GM12878 (cell line): Measurements from ENCODE around the gene NKX1-1. TPM values are rescaled to one million over a fixed set of nuclear protein-coding genes. Genes with fewer than 3 reads are reported as not detected.
A peak's percentile ranks its signal among the peaks of the same experiment; 100 is the strongest.

Experiments
- ATAC-seq: fragments of 200-7000 bp; cut with Tn5 transposase; 3 replicates; pipeline ENCODE4 v1.9.1; 2020; ENCODE audit warnings: mild to moderate bottlenecking, moderate library complexity
- BruUV-seq: library from RNA; stranded (reverse); fragments of 400-500 nt; replicated peaks from 2 replicates; lab custom pipeline; 2021; lab: Mats Ljungman, UMichigan
- CTCF ChIA-PET: fragments of 300-600 bp; sonication (Branson Sonifier 250); formaldehyde crosslinking; extraction: SDS; loops from one replicate; lab custom pipeline; 2021; ENCODE audit warnings: inconsistent platforms; lab: Yijun Ruan, JAX
- POLR2A ChIA-PET: fragments of 350-600 bp; formaldehyde crosslinking; extraction: SDS; loops from one replicate; lab custom pipeline; 2021; ENCODE audit warnings: inconsistent platforms; lab: Charles Lee
- RAD21 ChIA-PET: fragments of 300-600 bp; sonication (Branson Sonifier 250); formaldehyde crosslinking; loops from one replicate; lab custom pipeline; 2023; ENCODE audit warnings: antibody characterized with exemption; ENCODE audit not compliant: unreplicated experiment; lab: Charles Lee
- SMC1A ChIA-PET: fragments of 300-600 bp; sonication (Branson Sonifier 250); formaldehyde crosslinking; loops from one replicate; lab custom pipeline; 2023; ENCODE audit not compliant: unreplicated experiment, uncharacterized antibody; lab: Charles Lee
- DNase-seq: peaks from one replicate; pipeline ENCODE4 v3.0.0-alpha.2; 2011; ENCODE audit warnings: low read depth, low spot score
- FAIRE-seq: peaks from 3 replicates; lab custom pipeline; 2011; peaks lifted over from hg19 to GRCh38; lab: Jason Lieb, UNC
- H2AFZ ChIP-seq: 2 replicates; pipeline ENCODE4 v1.6.0; 2011; ENCODE audit warnings: low read depth, low read length, control low read depth; ENCODE audit not compliant: control insufficient read depth
- H3K27ac ChIP-seq: 2 replicates; pipeline ENCODE4 v1.5.1; 2011; ENCODE audit warnings: control low read depth; ENCODE audit not compliant: control insufficient read depth, insufficient read depth
- H3K27me3 ChIP-seq, 2 experiments: replicated peaks in 1 of 2; 2 replicates each; pipeline versions ENCODE4 v1.6.0 to v1.6.1; 2011; ENCODE audit warnings: low read length in 1 of 2; ENCODE audit not compliant: control insufficient read depth in 2 of 2, insufficient read depth in 2 of 2
- H3K36me3 ChIP-seq, 2 experiments: 2 replicates each; pipeline ENCODE4 v1.5.1; 2011; ENCODE audit warnings: low read length in 1 of 2; ENCODE audit not compliant: control insufficient read depth in 2 of 2, insufficient read depth in 2 of 2
- H3K4me1 ChIP-seq: 2 replicates; pipeline ENCODE4 v1.6.1; 2011; ENCODE audit warnings: mild to moderate bottlenecking, low read length, moderate library complexity, mixed read lengths; ENCODE audit not compliant: control insufficient read depth, insufficient read depth
- H3K4me2 ChIP-seq: 2 replicates; pipeline ENCODE4 v1.6.0; 2011; ENCODE audit warnings: control low read depth; ENCODE audit not compliant: control insufficient read depth, insufficient read depth
- H3K4me3 ChIP-seq: fragments of 200-600 bp; sonication (generic); 2 replicates; pipeline ENCODE4 v1.5.1; 2016
- H3K79me2 ChIP-seq: 2 replicates; pipeline ENCODE4 v1.6.0; 2011; ENCODE audit warnings: low read length; ENCODE audit not compliant: control insufficient read depth, insufficient read depth
- H3K9ac ChIP-seq: 2 replicates; pipeline ENCODE4 v1.8.0; 2011; ENCODE audit warnings: low read length, control low read depth, mixed read lengths; ENCODE audit not compliant: control insufficient read depth, insufficient read depth
- H3K9me3 ChIP-seq: replicated peaks from 3 replicates; pipeline ENCODE4 v1.5.1; 2011; ENCODE audit warnings: mild to moderate bottlenecking, low read length; ENCODE audit not compliant: control insufficient read depth, insufficient read depth
- H4K20me1 ChIP-seq: 2 replicates; pipeline ENCODE4 v1.6.0; 2011; ENCODE audit not compliant: control insufficient read depth, insufficient read depth
- BHLHE40 ChIP-seq, 2 experiments: fragments of 450-650 bp in 1 of 2; IDR thresholded peaks; 2 replicates each; pipeline ENCODE4 v1.6.1; 2011 to 2017; ENCODE audit warnings: low read depth in 2 of 2, borderline replicate concordance in 1 of 2, improper control_type of control experiment in 1 of 2, low read length in 1 of 2, mild to moderate bottlenecking in 1 of 2
- CEBPB ChIP-seq, 2 experiments: fragments of 150-350 bp in 1 of 2; IDR thresholded peaks; 2 replicates each; pipeline ENCODE4 v1.6.1; 2012 to 2014; ENCODE audit warnings: low read depth in 2 of 2, low read length in 2 of 2, borderline replicate concordance in 1 of 2, inconsistent platforms in 1 of 2
- E2F8 ChIP-seq: fragments of 450-650 bp; IDR thresholded peaks from 2 replicates; pipeline ENCODE4 v1.6.1; 2018; ENCODE audit warnings: mild to moderate bottlenecking, low read depth, moderate library complexity; ENCODE audit not compliant: partially characterized antibody
- HCFC1 ChIP-seq: fragments of 150-350 bp; IDR thresholded peaks from 2 replicates; pipeline ENCODE4 v1.6.1; 2014; ENCODE audit warnings: low read length
- MAX ChIP-seq: IDR thresholded peaks from 2 replicates; pipeline ENCODE4 v1.6.1; 2012; ENCODE audit warnings: low read depth, low read length, improper control_type of control experiment
- PKNOX1 ChIP-seq: fragments of 450-650 bp; IDR thresholded peaks from 2 replicates; pipeline ENCODE4 v1.6.1; 2016; ENCODE audit warnings: mild to moderate bottlenecking
- RAD21 ChIP-seq: IDR thresholded peaks from 2 replicates; pipeline ENCODE4 v1.6.1; 2011; ENCODE audit warnings: mild to moderate bottlenecking, low read depth, low read length, moderate library complexity; ENCODE audit not compliant: insufficient read depth
- SREBF1 ChIP-seq: IDR thresholded peaks from 2 replicates; pipeline ENCODE4 v1.6.1; 2012; ENCODE audit warnings: mild to moderate bottlenecking, low read length
- SUPT20H ChIP-seq: IDR thresholded peaks from 2 replicates; pipeline ENCODE4 v1.6.1; 2011; ENCODE audit warnings: low read depth, mild to moderate bottlenecking, low read length, moderate library complexity, borderline replicate concordance; ENCODE audit not compliant: control insufficient read depth
- USF2 ChIP-seq: IDR thresholded peaks from 2 replicates; pipeline ENCODE4 v1.6.1; 2011; ENCODE audit warnings: low read depth, low read length, improper control_type of control experiment, borderline replicate concordance
- ZNF384 ChIP-seq: IDR thresholded peaks from 2 replicates; pipeline ENCODE4 v1.6.1; 2012; ENCODE audit warnings: low read depth, mild to moderate bottlenecking, low read length, improper control_type of control experiment, borderline replicate concordance
- WGBS: methylation state at CpG from one replicate; pipeline ENCODE4 v1.1.6; 2016; ENCODE audit warnings: low lambda C conversion rate; ENCODE audit not compliant: insufficient replicate concordance, insufficient coverage; ENCODE audit errors: missing lambda C conversion rate; 5-methylcytosine and 5-hydroxymethylcytosine counted together
- in situ Hi-C: fragments of 300-500 bp; cut with MboI; formaldehyde crosslinking; loops from 9 replicates; pipeline ENCODE4 v1.14.3; 2018; ENCODE audit warnings: mixed read lengths
- intact Hi-C: fragments of 100-400 bp; cut with micrococcal nuclease; formaldehyde crosslinking; loops from one replicate; pipeline ENCODE4 v1.14.2; 2022; ENCODE audit not compliant: unreplicated experiment
- polyA plus RNA-seq, 11 experiments: library from polyadenylated mRNA; depleted of rRNA in 4 of 11; unstranded in 6 of 11; stranded (reverse) in 5 of 11; fragments of >200 nt; fragmentation: Nextera tagmentation in 4 of 11; fragmentation: Illumina TruSeq in 1 of 11; extraction: Ambion mirVana in 4 of 11; extraction: Trizol in 1 of 11; gene quantifications; 1 replicate in 1 of 11; 2 replicates in 10 of 11; pipeline versions ENCODE4 v1.2.1 to v1.2.3, GENCODE V29; 2011 to 2016; ENCODE audit warnings: inconsistent platforms in 2 of 11, missing spikeins in 2 of 11, low read depth in 1 of 11
- total RNA-seq, 4 experiments: library from RNA; depleted of rRNA in 3 of 4; stranded (reverse); fragments of >200 nt in 3 of 4; fragmentation: Illumina TruSeq in 1 of 4; extraction: Trizol in 1 of 4; gene quantifications; 2 replicates each; pipeline versions ENCODE4 v1.2.1 to v1.2.3, GENCODE V29; 2013 to 2021
- TF ChIP-seq, protein P1 (sequence below): fragments of 450-650 bp; IDR thresholded peaks from 2 replicates; pipeline ENCODE4 v1.6.1; 2017; ENCODE audit warnings: mild to moderate bottlenecking

The NKX1-1 gene
- total and polyA plus RNA-seq, 10 of the 15 experiments (the other 5 are each of a cell fraction or from before 2014, with no cell fraction given), result not detected

- H3K27me3 ChIP-seq, result no peaks in the 10 kb centered on the region
- ATAC-seq (peak; percentile 29; the same call in 1 of the 3 replicates), DNase-seq (no peak), FAIRE-seq (no peak)
- no peaks in the 10 kb centered on the region for H4K20me1 ChIP-seq
- 87% methylated on average over 28 of the region's 28 CpGs for WGBS
- ChIA-PET SMC1A (interaction anchor here (1.7 kb wide), 1 partner anchor 225 kb away, joined by 6 read pairs; no protein-coding TSS in a partner anchor), RAD21 (no interaction called here), CTCF (interaction anchor here (0.8 to 1.4 kb wide), 6 partner anchors 9 to 367 kb away, joined by 3 to 7 read pairs (median 4); partner anchors contain the start of gene UVSSA), POLR2A (no interaction called here)
- H3K27ac ChIP-seq, result no peak overlapping the region
- H3K36me3 ChIP-seq, result peaks cover 0 to 3% of the 10 kb centered on the region in 2 experiments; a peak in 3 of 4 replicates
- intact Hi-C loops (no loop called here), in situ Hi-C loops (no loop called here)
- no peak overlapping the region for H2AFZ ChIP-seq
- H3K9ac ChIP-seq, result no peak overlapping the region
- H3K4me1 ChIP-seq, result peaks cover 2% of the 10 kb centered on the region; the same call in 1 of the 2 replicates
- no peak overlapping the region for H3K4me2 ChIP-seq
- no peaks in the 10 kb centered on the region for H3K9me3 ChIP-seq
- no peak overlapping the region for H3K4me3 ChIP-seq
- H3K79me2 ChIP-seq, result no peaks in the 10 kb centered on the region
- BruUV-seq, result no TSS peak
- TF ChIP-seq SUPT20H, result no peak
- TF ChIP-seq MAX, result no peak
- TF ChIP-seq, protein P1, sequence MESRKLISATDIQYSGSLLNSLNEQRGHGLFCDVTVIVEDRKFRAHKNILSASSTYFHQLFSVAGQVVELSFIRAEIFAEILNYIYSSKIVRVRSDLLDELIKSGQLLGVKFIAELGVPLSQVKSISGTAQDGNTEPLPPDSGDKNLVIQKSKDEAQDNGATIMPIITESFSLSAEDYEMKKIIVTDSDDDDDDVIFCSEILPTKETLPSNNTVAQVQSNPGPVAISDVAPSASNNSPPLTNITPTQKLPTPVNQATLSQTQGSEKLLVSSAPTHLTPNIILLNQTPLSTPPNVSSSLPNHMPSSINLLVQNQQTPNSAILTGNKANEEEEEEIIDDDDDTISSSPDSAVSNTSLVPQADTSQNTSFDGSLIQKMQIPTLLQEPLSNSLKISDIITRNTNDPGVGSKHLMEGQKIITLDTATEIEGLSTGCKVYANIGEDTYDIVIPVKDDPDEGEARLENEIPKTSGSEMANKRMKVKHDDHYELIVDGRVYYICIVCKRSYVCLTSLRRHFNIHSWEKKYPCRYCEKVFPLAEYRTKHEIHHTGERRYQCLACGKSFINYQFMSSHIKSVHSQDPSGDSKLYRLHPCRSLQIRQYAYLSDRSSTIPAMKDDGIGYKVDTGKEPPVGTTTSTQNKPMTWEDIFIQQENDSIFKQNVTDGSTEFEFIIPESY, result no peak
- TF ChIP-seq HCFC1, result no peak
- TF ChIP-seq PKNOX1, result no peak
- TF ChIP-seq E2F8, result no peak
- no peak for TF ChIP-seq SREBF1
- no peak for TF ChIP-seq USF2
- TF ChIP-seq RAD21, result peak; percentile 54
- no peak for TF ChIP-seq ZNF384
- no peak for TF ChIP-seq BHLHE40 (IDR thresholded peaks at IDR 0.05; ENCODE audit: borderline replicate concordance in 1 of 2, low read depth in 2 of 2, low read length in 1 of 2)
- TF ChIP-seq CEBPB (IDR thresholded peaks at IDR 0.05; ENCODE audit: borderline replicate concordance in 1 of 2, low read depth in 2 of 2, low read length in 2 of 2), result no peak
These were observed 49.9 kb downstream of the NKX1-1 start for GRCh38 chr4:1356181-1356998.
